Tibial nerve (tissue), 4 donors: Measurements from ENCODE around the gene SPPL2B. TPM values are rescaled to one million over a fixed set of nuclear protein-coding genes. Genes with fewer than 3 reads are reported as not detected.
"Not testable (repeated sequence)": the region's sequence is repeated elsewhere in the genome, so short reads cannot be mapped to it uniquely, and the experiment has no call there.

ENCODE experiments used
- DNase-seq, 2 donors: peaks; one replicate each; pipeline ENCODE4 v3.0.0-alpha.2; 2019; ENCODE audit warnings: low spot score in 2 of 2
- H3K27ac ChIP-seq, 4 donors: fragments of 200-600 bp; sonication (generic) in 3 of 4; one replicate each; pipeline ENCODE4 v1.5.1; 2017 to 2019; ENCODE audit warnings: mild to moderate bottlenecking in 1 of 4
- H3K27me3 ChIP-seq, 2 donors: fragments of 200-600 bp; sonication (generic) in 1 of 2; one replicate each; pipeline versions ENCODE4 v1.5.1 to v1.6.0; 2017 to 2019
- H3K36me3 ChIP-seq, 3 donors: fragments of 200-600 bp; sonication (generic); one replicate each; pipeline ENCODE4 v1.5.1; 2018 to 2019
- H3K4me1 ChIP-seq, 4 donors: fragments of 200-600 bp; sonication (generic) in 3 of 4; one replicate each; pipeline ENCODE4 v1.5.1; 2017 to 2019
- H3K4me3 ChIP-seq, 4 donors: fragments of 200-600 bp; sonication (generic) in 3 of 4; one replicate each; pipeline ENCODE4 v1.5.1; 2017 to 2019; ENCODE audit warnings: mild to moderate bottlenecking in 1 of 4, moderate library complexity in 1 of 4
- H3K9me3 ChIP-seq, 4 donors: fragments of 200-600 bp; sonication (generic) in 3 of 4; one replicate each; pipeline ENCODE4 v1.5.1; 2017 to 2019
- EP300 ChIP-seq, 2 donors: sonication (generic); formaldehyde crosslinking; IDR thresholded peaks; one replicate each; pipeline ENCODE4 v1.6.1; 2017; ENCODE audit warnings: antibody characterized with exemption in 2 of 2, mild to moderate bottlenecking in 1 of 2
- POLR2A ChIP-seq, 2 donors: fragments of 450-650 bp; IDR thresholded peaks; one replicate each; pipeline ENCODE4 v1.6.1; 2017; ENCODE audit warnings: antibody characterized with exemption in 2 of 2, mild to moderate bottlenecking in 2 of 2, moderate library complexity in 2 of 2
- WGBS, 2 donors: methylation state at CpG; one replicate each; pipeline ENCODE4 v1.1.5; 2018; 5-methylcytosine and 5-hydroxymethylcytosine counted together
- total RNA-seq, 4 donors: library from RNA; depleted of rRNA; stranded (reverse); fragments of >200 nt; gene quantifications; one replicate each; pipeline ENCODE4 v1.1.0, GENCODE V29; 2016
- TF ChIP-seq, protein P1 (sequence below), 5 experiments: fragments of 200-600 bp in 3 of 5; fragments of 450-650 bp in 2 of 5; sonication (generic) in 3 of 5; IDR thresholded peaks; one replicate each; pipeline ENCODE4 v1.5.1; 2016 to 2019; ENCODE audit warnings: antibody characterized with exemption in 5 of 5, mild to moderate bottlenecking in 3 of 5, moderate library complexity in 2 of 5

SPPL2B gene
- total RNA-seq, 4 donors from 2014 or later = 51.1 to 97.2 (median 77.7) TPM

DNA sequence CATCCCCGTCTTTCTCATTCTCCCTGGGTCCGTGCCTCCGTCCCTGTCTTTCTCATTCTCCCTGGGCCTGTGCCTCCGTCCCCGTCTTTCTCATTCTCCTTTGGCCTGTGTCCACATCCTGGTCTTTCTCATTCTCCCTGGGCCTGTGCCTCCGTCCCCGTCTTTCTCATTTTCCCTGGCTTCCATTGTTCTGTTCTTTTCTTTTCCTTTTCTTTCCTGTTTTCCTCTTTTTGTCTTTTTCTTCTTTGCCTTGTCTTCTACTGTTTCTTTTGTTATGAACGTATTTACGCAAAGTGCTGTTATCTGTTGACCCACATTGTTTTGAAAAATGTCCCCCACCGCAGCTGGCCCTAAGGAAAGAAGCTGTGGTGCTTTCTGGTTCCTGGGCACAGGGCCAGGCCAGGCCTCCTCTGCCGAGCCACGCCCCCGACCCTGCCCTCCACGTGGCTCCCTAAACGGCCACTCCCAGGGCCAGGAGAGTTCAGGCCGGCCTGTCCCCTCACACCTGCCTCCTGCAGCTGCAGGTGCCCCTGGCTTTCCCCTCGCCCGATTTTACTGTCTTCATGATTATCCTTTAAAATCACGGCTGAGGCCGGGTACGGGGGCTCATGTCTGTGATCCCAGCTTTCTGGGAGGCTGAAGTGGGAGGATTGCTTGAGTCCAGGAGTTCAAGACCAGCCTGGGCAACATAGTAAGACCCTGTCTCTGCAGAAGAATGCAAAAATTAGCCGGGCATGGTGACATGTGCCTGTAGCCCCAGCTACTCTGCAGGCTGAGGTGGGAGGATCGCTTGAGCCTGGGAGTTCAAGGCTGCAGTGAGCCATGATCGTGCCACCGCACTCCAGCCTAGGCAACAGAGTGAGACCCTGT is 17.5 kb downstream of the SPPL2B start:
- no peak overlapping the region for H3K27ac ChIP-seq
- no peak for TF ChIP-seq POLR2A (IDR thresholded peaks at IDR 0.05)
- TF ChIP-seq EP300 (IDR thresholded peaks at IDR 0.05) = no peak
- TF ChIP-seq, protein P1, sequence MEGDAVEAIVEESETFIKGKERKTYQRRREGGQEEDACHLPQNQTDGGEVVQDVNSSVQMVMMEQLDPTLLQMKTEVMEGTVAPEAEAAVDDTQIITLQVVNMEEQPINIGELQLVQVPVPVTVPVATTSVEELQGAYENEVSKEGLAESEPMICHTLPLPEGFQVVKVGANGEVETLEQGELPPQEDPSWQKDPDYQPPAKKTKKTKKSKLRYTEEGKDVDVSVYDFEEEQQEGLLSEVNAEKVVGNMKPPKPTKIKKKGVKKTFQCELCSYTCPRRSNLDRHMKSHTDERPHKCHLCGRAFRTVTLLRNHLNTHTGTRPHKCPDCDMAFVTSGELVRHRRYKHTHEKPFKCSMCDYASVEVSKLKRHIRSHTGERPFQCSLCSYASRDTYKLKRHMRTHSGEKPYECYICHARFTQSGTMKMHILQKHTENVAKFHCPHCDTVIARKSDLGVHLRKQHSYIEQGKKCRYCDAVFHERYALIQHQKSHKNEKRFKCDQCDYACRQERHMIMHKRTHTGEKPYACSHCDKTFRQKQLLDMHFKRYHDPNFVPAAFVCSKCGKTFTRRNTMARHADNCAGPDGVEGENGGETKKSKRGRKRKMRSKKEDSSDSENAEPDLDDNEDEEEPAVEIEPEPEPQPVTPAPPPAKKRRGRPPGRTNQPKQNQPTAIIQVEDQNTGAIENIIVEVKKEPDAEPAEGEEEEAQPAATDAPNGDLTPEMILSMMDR (IDR thresholded peaks at IDR 0.05) = no peak
- peaks cover 0 to 70% (median 0%) of the 10 kb centered on the region in 3 donors for H3K36me3 ChIP-seq

DNA sequence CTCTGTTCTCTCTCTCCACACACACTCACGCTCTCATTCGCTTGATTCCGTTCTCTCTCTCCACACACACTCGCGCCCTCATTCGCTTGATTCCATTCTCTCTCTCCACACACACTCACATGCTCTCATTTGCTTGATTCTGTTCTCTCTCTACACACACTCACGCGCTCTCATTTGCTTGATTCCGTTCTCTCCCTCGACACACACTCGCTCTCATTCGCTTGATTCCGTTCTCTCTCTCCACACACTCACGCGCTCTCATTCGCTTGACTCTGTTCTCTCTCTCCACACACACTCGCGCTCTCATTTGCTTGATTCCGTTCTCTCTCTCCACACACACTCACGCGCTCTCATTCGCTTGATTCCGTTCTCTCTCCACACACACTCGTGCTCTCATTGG is 21.3 kb downstream of the SPPL2B start:
- H3K4me3 ChIP-seq, H3K27me3 ChIP-seq, H3K27ac ChIP-seq, H3K9me3 ChIP-seq, DNase-seq: not testable (repeated sequence)
- peaks cover 0 to 74% (median 0%) of the 10 kb centered on the region in 3 donors for H3K36me3 ChIP-seq
- WGBS, 2 donors = 92 to 93% methylated on average over 24 of the region's 24 CpGs
- H3K4me1 ChIP-seq = peaks cover 0 to 12% (median 0%) of the 10 kb centered on the region in 4 donors

More for the DNA sequence above, 17.5 kb downstream of the SPPL2B start:
- Histone ChIP-seq H3K4me1 (peaks cover 0 to 12% (median 0%) of the 10 kb centered on the region in 4 donors), H3K4me3 (no peak overlapping the region), H3K27me3 (no peaks in the 10 kb centered on the region), H3K9me3 (no peaks in the 10 kb centered on the region)
- no peak for DNase-seq
- WGBS, 2 donors = 60 to 65% methylated on average over 23 to 25 of the region's 25 CpGs

DNA sequence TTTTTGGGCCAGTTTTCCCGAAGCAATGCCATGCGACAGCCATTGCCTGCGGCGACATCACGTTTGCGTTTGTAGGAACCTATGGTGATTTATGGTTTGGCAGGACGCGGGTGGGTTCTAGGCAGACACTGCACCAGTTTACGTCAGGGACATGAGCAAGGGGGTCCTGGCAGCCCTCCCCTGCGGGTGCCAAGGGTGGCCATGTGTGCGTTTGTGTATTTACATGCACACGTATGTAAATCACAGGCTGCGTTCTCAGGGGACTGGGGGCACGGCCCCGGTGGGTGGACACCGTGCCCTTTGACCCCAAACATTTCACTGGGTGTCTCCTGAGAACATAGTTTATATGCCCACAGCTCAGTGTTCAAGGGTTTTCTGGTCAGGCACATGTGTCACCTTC is 22.2 kb downstream of the SPPL2B start:
- Histone ChIP-seq H3K27ac (no peak overlapping the region), H3K4me3 (no peak overlapping the region), H3K27me3 (no peaks in the 10 kb centered on the region), H3K9me3 (no peaks in the 10 kb centered on the region), H3K36me3 (peaks cover 0 to 76% (median 0%) of the 10 kb centered on the region in 3 donors), H3K4me1 (peaks cover 0 to 4% (median 0%) of the 10 kb centered on the region in 4 donors)
- WGBS, 2 donors = 88 to 90% methylated on average over 16 of the region's 16 CpGs
- DNase-seq = no peak
- TF ChIP-seq, protein P1 (IDR thresholded peaks at IDR 0.05) = no peak
- TF ChIP-seq EP300 (IDR thresholded peaks at IDR 0.05) (no peak), POLR2A (IDR thresholded peaks at IDR 0.05) (no peak)

DNA sequence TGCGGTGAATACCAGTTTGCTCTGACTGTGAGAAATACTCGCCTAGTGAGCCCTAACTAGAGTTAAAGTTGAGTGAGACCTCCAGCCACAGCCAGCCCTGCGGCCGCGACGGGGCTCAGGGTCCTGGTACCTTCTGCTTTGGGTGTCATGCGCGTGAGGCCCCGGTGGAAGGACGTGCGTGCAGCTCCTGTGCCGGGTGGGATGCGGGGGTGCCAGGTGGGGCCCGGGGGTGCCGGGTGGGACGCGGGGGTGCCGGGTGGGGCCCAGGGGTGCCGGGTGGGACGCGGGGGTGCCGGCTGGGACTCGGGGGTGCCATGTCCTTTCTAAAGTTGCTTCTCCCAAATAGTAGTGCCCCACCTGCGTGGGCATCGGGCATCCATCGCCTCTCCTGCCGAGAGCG is 23.1 kb downstream of the SPPL2B start:
- H3K4me1 ChIP-seq = no peaks in the 10 kb centered on the region
- no peak overlapping the region for H3K27ac ChIP-seq
- H3K27me3 ChIP-seq = no peaks in the 10 kb centered on the region
- no peak overlapping the region for H3K4me3 ChIP-seq
- TF ChIP-seq POLR2A (IDR thresholded peaks at IDR 0.05) (no peak), EP300 (IDR thresholded peaks at IDR 0.05) (no peak)
- TF ChIP-seq, protein P1 (IDR thresholded peaks at IDR 0.05) = no peak
- 93 to 94% methylated on average over 21 to 28 of the region's 28 CpGs for WGBS, 2 donors
- H3K36me3 ChIP-seq = peaks cover 0 to 70% (median 0%) of the 10 kb centered on the region in 3 donors
- no peak for DNase-seq
- H3K9me3 ChIP-seq = no peaks in the 10 kb centered on the region

DNA sequence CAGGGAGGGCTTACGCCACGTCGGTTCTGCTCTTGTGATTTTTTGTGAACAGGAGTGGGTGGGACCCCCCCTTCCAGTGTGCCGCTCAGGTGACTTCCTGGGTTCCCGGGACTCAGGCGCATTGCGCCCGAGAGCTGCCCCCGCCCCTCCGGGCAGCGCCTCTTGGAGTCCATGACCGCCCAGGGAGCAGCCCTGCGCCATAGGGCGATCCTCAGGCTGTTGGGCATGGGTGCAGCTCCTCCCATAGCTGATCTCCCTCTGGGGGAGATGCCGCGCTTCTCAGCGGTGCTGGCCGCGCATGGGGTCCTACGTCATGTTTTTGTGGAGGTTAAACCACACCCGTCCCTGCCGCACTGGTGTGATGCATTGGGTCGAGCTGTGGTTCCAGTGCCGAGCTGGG is 23.6 kb downstream of the SPPL2B start:
- no peak overlapping the region for H3K27ac ChIP-seq
- WGBS, 2 donors = 87 to 91% methylated on average over 21 to 24 of the region's 24 CpGs
- H3K27me3 ChIP-seq = no peaks in the 10 kb centered on the region
- H3K9me3 ChIP-seq = no peaks in the 10 kb centered on the region
- no peaks in the 10 kb centered on the region for H3K4me1 ChIP-seq
- H3K36me3 ChIP-seq = peaks cover 0 to 67% (median 0%) of the 10 kb centered on the region in 3 donors
- no peak for DNase-seq
- H3K4me3 ChIP-seq = no peak overlapping the region
- TF ChIP-seq POLR2A (IDR thresholded peaks at IDR 0.05) (no peak), EP300 (IDR thresholded peaks at IDR 0.05) (no peak)
- TF ChIP-seq, protein P1 (IDR thresholded peaks at IDR 0.05) = no peak
